Pancreas (tissue), 10 donors: Measurements from ENCODE around the gene PRR7. TPM values are rescaled to one million over a fixed set of nuclear protein-coding genes. Genes with fewer than 3 reads are reported as not detected.
A peak's percentile ranks its signal among the peaks of the same experiment; 100 is the strongest.

Source experiments
- ATAC-seq, 4 donors: fragments of 200-7000 bp; cut with Tn5 transposase; one replicate each; pipeline versions ENCODE4 v1.8.0 to v1.9.1; 2020; ENCODE audit warnings: mild to moderate bottlenecking in 4 of 4, moderate library complexity in 4 of 4
- DNase-seq, 6 donors: peaks; one replicate each; pipeline ENCODE4 v3.0.0-alpha.2; 2020
- FAIRE-seq: peaks from 2 replicates; lab custom pipeline; 2012; peaks lifted over from hg19 to GRCh38; lab: Jason Lieb, UNC
- H3K27ac ChIP-seq, 4 donors: fragments of 200-600 bp; sonication (generic); 1 replicate in 3 of 4; 2 replicates in 1 of 4; pipeline versions ENCODE4 v1.5.0 to v1.8.0; 2020
- H3K27me3 ChIP-seq, 4 donors: fragments of 200-600 bp; one replicate each; pipeline ENCODE4 v1.8.0; 2021
- H3K36me3 ChIP-seq, 3 donors: fragments of 200-600 bp; sonication (generic) in 1 of 3; one replicate each; pipeline versions ENCODE4 v1.5.0 to v1.8.0; 2020 to 2021
- H3K4me1 ChIP-seq, 3 donors: fragments of 200-600 bp; one replicate each; pipeline ENCODE4 v1.8.0; 2021
- H3K4me3 ChIP-seq, 4 donors: fragments of 200-600 bp; sonication (generic) in 2 of 4; one replicate each; pipeline versions ENCODE4 v1.5.0 to v1.8.0; 2020 to 2021
- H3K9me3 ChIP-seq, 4 donors: fragments of 200-600 bp; one replicate each; pipeline ENCODE4 v1.8.0; 2021
- CTCF ChIP-seq, 4 donors: fragments of 200-600 bp; sonication (generic) in 3 of 4; IDR thresholded peaks; one replicate each; pipeline versions ENCODE4 v1.5.0 to v1.8.0; 2021; ENCODE audit warnings: antibody characterized with exemption in 4 of 4
- WGBS, 2 donors: extraction: QIAGEN DNeasy Blood & Tissue Kit; methylation state at CpG; one replicate each; pipeline ENCODE4 v1.1.7; 2013; 5-methylcytosine and 5-hydroxymethylcytosine counted together
- intact Hi-C, 3 donors: fragments of 100-400 bp; cut with DNase I; formaldehyde crosslinking; loops; one replicate each; pipeline versions ENCODE4 v1.11.1 to v1.14.2; 2022
- polyA plus RNA-seq, 2 donors: library from polyadenylated mRNA; stranded (reverse); fragments of 200-250 nt; gene quantifications; one replicate each; pipeline ENCODE4 v1.2.3, GENCODE V29; 2013
- total RNA-seq, 6 donors: library from RNA; stranded (reverse); fragmentation: NEBNext Ultra II Directional in 4 of 6; extraction: Animal tissue kit (Norgen Biotek cat#: 25700) in 4 of 6; gene quantifications; one replicate each; pipeline versions ENCODE4 v1.2.1 to v1.2.4, GENCODE V29; 2021 to 2023
- donor health status: healthy with polysubstance abuse.
- donor health status: DM: no; HTN: no; CAD: no; lungs with moderate emphysema.
- donor health status: DM: no; HTN: no; CAD: no.
- donor health status: control.
- donor health status: control.
- donor health status: Bipolar disorder and iron deficiency.
- donor health status: DM: yes; HTN: yes; CAD: no.
- donor health status: DM: no; HTN: no; CAD: no.
- donor health status: DM: no; HTN: no; CAD: no.
- donor health status: DM: yes; HTN: yes; CAD: no.

Gene PRR7
- total and polyA plus RNA-seq, 8 donors = 1.7 to 3.5 (median 2.7) TPM

GRCh38 chr5:177403102-177403791 is 43.4 kb upstream of the PRR7 start:
- Histone ChIP-seq H3K9me3 (no peaks in the 10 kb centered on the region), H3K27me3 (peaks cover 0 to 8% (median 0%) of the 10 kb centered on the region in 4 donors), H3K36me3 (no peaks in the 10 kb centered on the region), H3K4me1 (peaks cover 4 to 14% (median 8%) of the 10 kb centered on the region in 3 donors), H3K4me3 (peak overlapping the region; percentile 17 to 70 (median 56)), H3K27ac (no peak overlapping the region)
- 2 to 3% methylated on average over 56 to 61 of the region's 61 CpGs for WGBS, 2 donors
- intact Hi-C loops = no loop called here
- ATAC-seq (peak; percentile 13 to 26 (median 22)), FAIRE-seq (no peak), DNase-seq (peak in 3 of 6 donors; percentile 62 to 81 (median 69))
- TF ChIP-seq CTCF (IDR thresholded peaks at IDR 0.05) = no peak

GRCh38 chr5:177403792-177404640 is 42.6 kb upstream of the PRR7 start:
- Histone ChIP-seq H3K27ac (no peak overlapping the region), H3K4me3 (peak overlapping the region; percentile 17 to 70 (median 56)), H3K4me1 (peaks cover 4 to 14% (median 8%) of the 10 kb centered on the region in 3 donors), H3K36me3 (no peaks in the 10 kb centered on the region), H3K9me3 (no peaks in the 10 kb centered on the region), H3K27me3 (peaks cover 0 to 8% (median 0%) of the 10 kb centered on the region in 4 donors)
- WGBS, 2 donors = 0% methylated on average over 77 to 93 of the region's 93 CpGs
- peak; percentile 42 to 66 (median 54) for TF ChIP-seq CTCF (IDR thresholded peaks at IDR 0.05)
- peak; percentile 82 to 96 (median 88) for DNase-seq
- no peak for FAIRE-seq
- peak; percentile 86 to 92 (median 88) for ATAC-seq
- intact Hi-C loops = no loop called here

GRCh38 chr5:177404641-177405179 is 41.9 kb upstream of the PRR7 start:
- peaks cover 4 to 14% (median 8%) of the 10 kb centered on the region in 3 donors for H3K4me1 ChIP-seq
- ATAC-seq (no peak), FAIRE-seq (no peak), DNase-seq (peak in 3 of 6 donors; percentile 38 to 75 (median 61))
- H3K36me3 ChIP-seq = no peaks in the 10 kb centered on the region
- peak overlapping the region; percentile 17 to 70 (median 56) for H3K4me3 ChIP-seq
- 30 to 47% methylated on average over 10 to 16 of the region's 16 CpGs for WGBS, 2 donors
- H3K9me3 ChIP-seq = no peaks in the 10 kb centered on the region
- intact Hi-C loops = loop anchor here in 1 of 3 donors (5.0 kb wide), 1 partner anchor 48 kb away; no protein-coding TSS in a partner anchor
- H3K27me3 ChIP-seq = peaks cover 0 to 7% (median 0%) of the 10 kb centered on the region in 4 donors
- no peak for TF ChIP-seq CTCF (IDR thresholded peaks at IDR 0.05)
- no peak overlapping the region for H3K27ac ChIP-seq

- ATAC-seq = no peak
- Histone ChIP-seq H3K36me3 (no peaks in the 10 kb centered on the region), H3K4me3 (no peak overlapping the region), H3K4me1 (peaks cover 4 to 14% (median 8%) of the 10 kb centered on the region in 3 donors), H3K9me3 (no peaks in the 10 kb centered on the region), H3K27ac (no peak overlapping the region), H3K27me3 (peaks cover 0 to 1% (median 0%) of the 10 kb centered on the region in 4 donors)
- no peak for FAIRE-seq
- TF ChIP-seq CTCF (IDR thresholded peaks at IDR 0.05) = no peak
- 79 to 92% methylated on average over 2 of the region's 2 CpGs for WGBS, 2 donors
- intact Hi-C loops = loop anchor here in 1 of 3 donors (5.0 kb wide), 1 partner anchor 47 kb away; no protein-coding TSS in a partner anchor
- no peak for DNase-seq
Observed at GRCh38 chr5:177405312-177405711, 41.3 kb upstream of the PRR7 start.
